Effector memory CD4-positive, alpha-beta T cell (primary cell): Measurements from ENCODE around the gene LDLRAD1.
"Not testable (repeated sequence)": the region's sequence is repeated elsewhere in the genome, so short reads cannot be mapped to it uniquely, and the experiment has no call there.

Experiments used
- DNase-seq, 3 donors: peaks; one replicate each; pipeline ENCODE4 v3.0.0-alpha.2; 2020
- H3K27ac ChIP-seq: 2 replicates; pipeline ENCODE4 v1.7.0; 2013; ENCODE audit warnings: mild to moderate bottlenecking, low read length, moderate library complexity; ENCODE audit not compliant: insufficient read depth, poor library complexity, severe bottlenecking
- H3K27me3 ChIP-seq: replicated peaks from 2 replicates; pipeline ENCODE4 v1.7.0; 2013; ENCODE audit warnings: mild to moderate bottlenecking, low read length; ENCODE audit not compliant: insufficient read depth, control insufficient read depth, poor library complexity, severe bottlenecking
- H3K36me3 ChIP-seq: 2 replicates; pipeline ENCODE4 v1.7.0; 2013; ENCODE audit warnings: mild to moderate bottlenecking, low read length, moderate library complexity; ENCODE audit not compliant: control insufficient read depth, insufficient read depth
- H3K4me1 ChIP-seq: 2 replicates; pipeline ENCODE4 v1.7.0; 2013; ENCODE audit warnings: low read length, mild to moderate bottlenecking; ENCODE audit not compliant: control insufficient read depth, insufficient read depth, poor library complexity, severe bottlenecking
- H3K4me3 ChIP-seq: 2 replicates; pipeline ENCODE4 v1.7.0; 2013; ENCODE audit warnings: low read length, low read depth, mild to moderate bottlenecking; ENCODE audit not compliant: insufficient read depth, poor library complexity, severe bottlenecking
- H3K9me3 ChIP-seq: 2 replicates; pipeline ENCODE4 v1.7.0; 2013; ENCODE audit warnings: mild to moderate bottlenecking, low read length, moderate library complexity; ENCODE audit not compliant: control insufficient read depth

The LDLRAD1 gene

GRCh38 chr1:53971718-53972117 is 46.3 kb downstream of the LDLRAD1 start:
- no peak overlapping the region for H3K4me3 ChIP-seq
- peaks cover 10% of the 10 kb centered on the region for H3K36me3 ChIP-seq
- no peaks in the 10 kb centered on the region for H3K9me3 ChIP-seq
- H3K27ac ChIP-seq: no peak overlapping the region
- no peak for DNase-seq
- H3K27me3 ChIP-seq: no peaks in the 10 kb centered on the region
- H3K4me1 ChIP-seq: no peaks in the 10 kb centered on the region

DNA sequence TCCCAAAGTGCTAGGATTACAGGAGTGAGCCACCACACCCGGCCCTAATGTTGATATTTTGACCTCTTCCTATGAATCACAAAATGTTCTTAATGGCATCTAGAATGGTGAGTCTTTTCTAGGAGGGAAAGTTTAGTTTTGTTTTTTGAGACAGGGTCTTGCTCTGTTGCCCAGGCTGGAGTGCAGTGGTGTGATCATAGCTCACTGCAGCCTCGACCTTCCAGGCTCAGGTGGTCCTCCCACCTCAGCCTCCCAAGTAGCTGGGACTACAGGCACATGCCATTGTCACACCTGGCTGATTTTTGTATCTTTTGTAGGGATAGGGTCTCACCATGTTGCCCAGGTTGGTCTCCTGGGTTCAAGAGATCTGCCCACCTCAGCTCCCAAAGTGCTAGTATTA is 48.7 kb downstream of the LDLRAD1 start:
- DNase-seq, H3K27ac ChIP-seq, H3K36me3 ChIP-seq, H3K27me3 ChIP-seq, H3K4me3 ChIP-seq, H3K4me1 ChIP-seq, H3K9me3 ChIP-seq: not testable (repeated sequence)

DNA sequence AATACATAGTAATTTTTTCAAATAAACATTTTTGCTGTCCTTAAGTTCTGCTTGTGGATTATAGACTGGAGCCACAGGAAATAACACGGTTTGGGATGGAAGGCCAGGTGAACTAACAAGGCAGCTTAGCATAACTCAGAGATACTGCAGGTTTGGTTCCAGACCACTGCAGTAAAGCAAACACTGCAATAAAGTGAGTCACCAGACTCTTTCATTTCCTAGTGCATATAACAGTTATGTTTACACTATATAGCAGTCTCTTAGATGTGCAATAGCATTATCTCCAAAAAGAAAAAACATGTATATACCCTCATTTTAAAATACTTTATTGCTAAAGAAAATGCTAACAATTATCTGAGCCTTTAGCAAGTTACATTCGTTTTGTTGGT is 49.9 kb downstream of the LDLRAD1 start:
- Histone ChIP-seq H3K9me3 (no peaks in the 10 kb centered on the region), H3K4me1 (no peaks in the 10 kb centered on the region), H3K4me3 (no peak overlapping the region), H3K36me3 (peaks cover 10% of the 10 kb centered on the region), H3K27ac (no peak overlapping the region), H3K27me3 (no peaks in the 10 kb centered on the region)
- no peak for DNase-seq

DNA sequence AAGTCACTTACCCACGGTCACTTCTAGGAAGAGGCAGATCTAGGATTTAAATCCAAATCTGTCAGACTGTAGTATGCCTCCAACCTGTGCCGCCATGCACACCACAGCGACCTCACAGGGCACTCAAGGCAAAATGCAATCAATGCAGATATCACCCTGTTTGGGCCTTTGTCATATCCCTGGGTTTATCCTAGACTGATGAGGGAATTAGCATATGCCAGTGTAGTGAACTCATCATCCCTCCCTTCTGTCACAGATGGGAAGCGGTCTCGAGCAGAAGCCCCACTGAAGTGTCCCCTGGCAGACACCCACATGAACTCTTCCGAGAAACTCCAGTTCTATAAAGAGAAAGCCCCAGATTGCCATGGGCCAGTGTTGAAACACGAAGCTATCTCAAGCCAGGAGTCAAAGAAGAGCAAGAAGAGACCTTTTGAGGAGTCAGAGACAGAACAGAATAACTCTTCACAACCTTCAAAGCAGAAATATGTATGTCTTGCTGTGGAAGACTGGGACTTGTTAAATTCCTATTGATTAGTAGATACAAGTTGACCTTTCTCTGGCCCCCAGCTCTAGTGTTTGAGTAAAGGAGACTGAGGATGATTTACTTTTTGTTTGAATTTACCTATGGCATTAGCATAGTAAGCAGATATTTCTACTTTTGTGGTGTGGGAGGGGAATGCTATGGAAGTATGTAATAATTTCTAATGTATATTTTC is 50.4 kb downstream of the LDLRAD1 start:
- no peak overlapping the region for H3K27ac ChIP-seq

GRCh38 chr1:53966794-53967193 is 51.2 kb downstream of the LDLRAD1 start:
- no peak overlapping the region for H3K4me3 ChIP-seq
- no peaks in the 10 kb centered on the region for H3K27me3 ChIP-seq
- H3K27ac ChIP-seq: no peak overlapping the region
- no peaks in the 10 kb centered on the region for H3K9me3 ChIP-seq
- H3K4me1 ChIP-seq: no peaks in the 10 kb centered on the region
- peaks cover 22% of the 10 kb centered on the region for H3K36me3 ChIP-seq
- DNase-seq: no peak

More for the DNA sequence above, 50.4 kb downstream of the LDLRAD1 start:
- H3K27me3 ChIP-seq: no peaks in the 10 kb centered on the region
- H3K36me3 ChIP-seq: peaks cover 15% of the 10 kb centered on the region
- no peaks in the 10 kb centered on the region for H3K9me3 ChIP-seq
- H3K4me1 ChIP-seq: no peaks in the 10 kb centered on the region
- DNase-seq: no peak
- H3K4me3 ChIP-seq: no peak overlapping the region

DNA sequence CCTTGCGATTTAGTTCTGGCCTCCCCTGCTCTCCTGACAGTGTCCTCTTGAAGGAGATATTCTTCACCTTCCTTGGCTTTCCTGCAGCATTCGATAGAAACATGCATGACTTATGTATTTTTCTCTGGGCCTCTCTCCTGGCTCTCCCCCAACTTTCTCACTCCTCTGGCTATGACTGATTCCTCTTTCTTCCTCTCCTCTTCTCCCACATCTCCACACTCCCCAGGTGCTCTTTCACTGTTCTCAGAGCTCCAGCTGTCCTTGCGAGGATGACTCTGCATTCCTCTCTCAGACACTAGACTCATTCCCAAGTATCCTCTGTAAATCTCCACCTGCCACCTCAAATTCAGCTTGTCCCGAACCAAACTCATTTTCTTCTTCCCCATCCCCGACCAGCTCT is 53.9 kb downstream of the LDLRAD1 start:
- no peak overlapping the region for H3K27ac ChIP-seq
- peaks cover 31% of the 10 kb centered on the region for H3K36me3 ChIP-seq

DNA sequence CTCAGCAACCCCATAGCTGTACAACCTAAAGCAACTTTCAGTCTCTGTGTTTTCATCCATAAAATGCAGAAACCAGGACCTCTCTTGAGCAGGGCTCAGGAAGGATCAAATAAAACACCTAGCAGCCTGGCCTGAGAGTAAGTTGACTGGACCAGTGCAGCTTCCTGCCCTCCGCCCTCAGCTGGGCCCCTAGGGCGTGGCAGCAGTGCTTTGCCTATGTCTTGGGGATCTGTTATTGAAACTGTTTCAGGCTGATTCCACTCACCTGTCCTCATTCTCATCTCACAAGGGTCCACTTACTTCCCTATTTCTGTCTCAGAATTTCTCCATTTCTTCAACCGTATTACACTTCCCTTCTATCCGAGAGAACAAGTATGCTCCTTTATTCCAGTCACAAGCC is 54.5 kb downstream of the LDLRAD1 start:
- H3K4me3 ChIP-seq: no peak overlapping the region
- no peaks in the 10 kb centered on the region for H3K27me3 ChIP-seq
- no peaks in the 10 kb centered on the region for H3K4me1 ChIP-seq
- no peaks in the 10 kb centered on the region for H3K9me3 ChIP-seq
- H3K36me3 ChIP-seq: peaks cover 31% of the 10 kb centered on the region
- no peak overlapping the region for H3K27ac ChIP-seq
- no peak for DNase-seq

More for the DNA sequence above, 53.9 kb downstream of the LDLRAD1 start:
- Histone ChIP-seq H3K4me1 (no peaks in the 10 kb centered on the region), H3K9me3 (no peaks in the 10 kb centered on the region), H3K27me3 (no peaks in the 10 kb centered on the region), H3K4me3 (no peak overlapping the region)
- DNase-seq: no peak

- Histone ChIP-seq H3K27me3 (no peaks in the 10 kb centered on the region), H3K4me1 (no peaks in the 10 kb centered on the region), H3K4me3 (no peak overlapping the region), H3K27ac (no peak overlapping the region), H3K36me3 (peaks cover 26% of the 10 kb centered on the region), H3K9me3 (no peaks in the 10 kb centered on the region)
- DNase-seq: no peak
Measured at GRCh38 chr1:53962395-53962794, 55.6 kb downstream of the LDLRAD1 start.

GRCh38 chr1:53959664-53960250 is 58.2 kb downstream of the LDLRAD1 start:
- no peaks in the 10 kb centered on the region for H3K9me3 ChIP-seq
- H3K27ac ChIP-seq: no peak overlapping the region
- DNase-seq: no peak
- no peaks in the 10 kb centered on the region for H3K4me1 ChIP-seq
- no peaks in the 10 kb centered on the region for H3K27me3 ChIP-seq
- H3K4me3 ChIP-seq: no peak overlapping the region
- H3K36me3 ChIP-seq: peaks cover 22% of the 10 kb centered on the region
